ENCODE data around the gene PDCD1. TPM values are rescaled to one million over a fixed set of nuclear protein-coding genes. Genes with fewer than 3 reads are reported as not detected.
A peak's percentile ranks its signal among the peaks of the same experiment; 100 is the strongest.

Gene PDCD1
- total and polyA plus RNA-seq, 10 of the 15 experiments (the other 5 are each of a cell fraction or from before 2014, with no cell fraction given) = 0.62 to 6.4 (median 2.9) TPM; not detected in 2

GRCh38 chr2:241852116-241852980, 6.3 kb downstream of the PDCD1 start:
- peak; percentile 59; the same call in 1 of the 2 replicates for TF ChIP-seq NR2F1 (conservative IDR thresholded peaks at IDR 0.05)
- no peak for TF ChIP-seq YBX1 (IDR thresholded peaks at IDR 0.05)
- TF ChIP-seq POLR2A (IDR thresholded peaks at IDR 0.05; ENCODE audit: low read depth, low read length) = 0 out of 2 replicates have a peak, but pooled peaks have one; percentile 6
- Histone ChIP-seq H3K4me3 (no peak overlapping the region), H3K27ac (ENCODE audit: control insufficient read depth, insufficient read depth) (no peak overlapping the region), H3K4me2 (ENCODE audit: control insufficient read depth, insufficient read depth) (no peak overlapping the region), H3K4me1 (ENCODE audit: control insufficient read depth, insufficient read depth, low read length) (no peaks in the 10 kb centered on the region), H3K36me3 (ENCODE audit: control insufficient read depth in 2 of 2, insufficient read depth in 2 of 2, low read length in 1 of 2) (no peaks in the 10 kb centered on the region), H3K9ac (ENCODE audit: control insufficient read depth, insufficient read depth, low read length) (no peak overlapping the region), H3K9me3 (replicated peaks; ENCODE audit: control insufficient read depth, insufficient read depth, low read length) (no peaks in the 10 kb centered on the region), H3K27me3 (replicated peaks in 1 of 2; ENCODE audit: control insufficient read depth in 2 of 2, insufficient read depth in 2 of 2, low read length in 1 of 2) (no peaks in the 10 kb centered on the region), H3K79me2 (ENCODE audit: control insufficient read depth, insufficient read depth, low read length) (no peaks in the 10 kb centered on the region), H4K20me1 (ENCODE audit: control insufficient read depth, insufficient read depth) (no peaks in the 10 kb centered on the region), H2AFZ (ENCODE audit: control insufficient read depth, low read depth, low read length) (no peak overlapping the region)
- in situ Hi-C loops (cut with MboI) = no loop called here
- intact Hi-C loops (cut with micrococcal nuclease; ENCODE audit: unreplicated experiment) = no loop called here
- ATAC-seq (no peak), DNase-seq (ENCODE audit: low read depth, low spot score) (no peak), FAIRE-seq (no peak)
- SMC1A ChIA-PET (ENCODE audit: uncharacterized antibody, unreplicated experiment) = no interaction called here
- RAD21 ChIA-PET (ENCODE audit: unreplicated experiment) = no interaction called here
- CTCF ChIA-PET = no interaction called here
- POLR2A ChIA-PET = interaction anchor here (0.9 kb wide), 1 partner anchor 15 kb away, joined by 3 read pairs; no protein-coding TSS in a partner anchor
- 86% methylated on average over 30 of the region's 39 CpGs for WGBS (ENCODE audit: insufficient coverage, insufficient replicate concordance, low lambda C conversion rate, missing lambda C conversion rate)
- BruUV-seq (replicated peaks) = no TSS peak

DNA sequence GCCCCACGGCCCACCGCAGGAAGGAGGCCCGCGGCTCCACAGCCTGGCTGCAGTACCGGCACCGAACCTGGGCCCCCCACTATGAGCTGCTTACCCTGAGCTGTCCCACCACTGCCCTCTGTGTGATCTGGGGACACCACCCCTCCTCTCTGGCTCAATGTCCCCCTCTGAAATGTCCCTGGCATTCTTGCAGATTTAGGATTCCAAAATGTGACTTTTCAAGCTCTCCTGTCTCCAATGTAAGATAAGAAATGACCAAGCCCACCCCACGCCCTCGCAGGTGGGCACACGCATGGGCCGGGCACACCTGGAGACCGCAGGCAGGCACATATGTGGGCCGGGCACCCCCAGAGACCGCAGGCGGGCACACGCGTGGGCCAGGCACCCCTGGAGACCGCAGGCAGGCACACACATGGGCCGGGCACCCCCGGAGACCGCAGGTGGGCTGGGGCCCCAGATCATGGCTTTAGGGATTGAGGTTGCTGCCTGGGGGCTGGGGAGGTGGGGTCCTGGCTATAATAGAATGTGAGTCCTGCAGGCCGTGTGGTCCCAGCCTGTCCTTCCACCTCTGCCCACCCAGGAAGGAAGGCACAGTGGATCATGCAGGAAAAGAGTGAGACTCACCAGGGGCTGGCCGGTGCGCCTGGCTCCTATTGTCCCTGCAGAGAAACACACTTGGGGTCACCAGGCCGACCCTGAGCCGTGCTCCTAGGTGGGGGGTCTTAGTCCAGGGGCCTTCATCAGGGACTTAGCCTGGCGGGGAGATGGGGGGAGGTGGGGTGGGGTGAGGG, 7.2 kb downstream of the PDCD1 start:
- Histone ChIP-seq H3K4me3 (no peak overlapping the region), H3K9ac (ENCODE audit: control insufficient read depth, insufficient read depth, low read length) (no peak overlapping the region), H3K36me3 (ENCODE audit: control insufficient read depth in 2 of 2, insufficient read depth in 2 of 2, low read length in 1 of 2) (no peaks in the 10 kb centered on the region), H3K79me2 (ENCODE audit: control insufficient read depth, insufficient read depth, low read length) (no peaks in the 10 kb centered on the region), H3K9me3 (replicated peaks; ENCODE audit: control insufficient read depth, insufficient read depth, low read length) (no peaks in the 10 kb centered on the region), H2AFZ (ENCODE audit: control insufficient read depth, low read depth, low read length) (no peak overlapping the region), H4K20me1 (ENCODE audit: control insufficient read depth, insufficient read depth) (no peaks in the 10 kb centered on the region), H3K27ac (ENCODE audit: control insufficient read depth, insufficient read depth) (no peak overlapping the region), H3K4me1 (ENCODE audit: control insufficient read depth, insufficient read depth, low read length) (no peaks in the 10 kb centered on the region), H3K4me2 (ENCODE audit: control insufficient read depth, insufficient read depth) (no peak overlapping the region), H3K27me3 (replicated peaks in 1 of 2; ENCODE audit: control insufficient read depth in 2 of 2, insufficient read depth in 2 of 2, low read length in 1 of 2) (no peaks in the 10 kb centered on the region)
- ATAC-seq (no peak), DNase-seq (ENCODE audit: low read depth, low spot score) (no peak), FAIRE-seq (no peak)
- SMC1A ChIA-PET (ENCODE audit: uncharacterized antibody, unreplicated experiment) = no interaction called here
- intact Hi-C loops (cut with micrococcal nuclease; ENCODE audit: unreplicated experiment) (no loop called here), in situ Hi-C loops (cut with MboI) (no loop called here)
- WGBS (ENCODE audit: insufficient coverage, insufficient replicate concordance, low lambda C conversion rate, missing lambda C conversion rate) = 71% methylated on average over 24 of the region's 26 CpGs
- BruUV-seq (replicated peaks) = no TSS peak
- CTCF ChIA-PET = interaction anchor here (0.6 kb wide), 1 partner anchor 73 kb away, joined by 4 read pairs; no protein-coding TSS in a partner anchor
- RAD21 ChIA-PET (ENCODE audit: unreplicated experiment) = no interaction called here
- POLR2A ChIA-PET = no interaction called here
- no peak for TF ChIP-seq ZNF687 (IDR thresholded peaks at IDR 0.05)
- no peak for TF ChIP-seq ZBTB11 (CRISPR knock-in tag; IDR thresholded peaks at IDR 0.05)
- no peak for TF ChIP-seq KDM1A (IDR thresholded peaks at IDR 0.05; ENCODE audit: borderline replicate concordance)
- TF ChIP-seq TCF3 (IDR thresholded peaks at IDR 0.05; ENCODE audit: borderline replicate concordance, insufficient read depth, low read depth, low read length) = no peak
- TF ChIP-seq CREM (IDR thresholded peaks at IDR 0.05; ENCODE audit: low read depth) = no peak
